ELF-1 (cell line): ENCODE measurements around the gene QPCT.
"Not testable (repeated sequence)": the region's sequence is repeated elsewhere in the genome, so short reads cannot be mapped to it uniquely, and the experiment has no call there.

Experiments used
- DNase-seq: peaks from one replicate; pipeline ENCODE4 v3.0.0-alpha.2; 2016; ENCODE audit warnings: low read depth, low spot score

The QPCT gene

GRCh38 chr2:37344453-37345361 is at the start of gene QPCT:
QPCT (plus strand) TSS chr2:37344630; CDS start chr2:37344732, 102 bp downstream.
- peak; percentile 58 for DNase-seq

- DNase-seq, result not testable (repeated sequence)
Measured at GRCh38 chr2:37294858-37295257, 49.6 kb upstream of the QPCT start.

GRCh38 chr2:37295469-37296073 is 48.9 kb upstream of the QPCT start:
- no peak for DNase-seq

GRCh38 chr2:37297632-37298031 is 46.8 kb upstream of the QPCT start:
- no peak for DNase-seq

- no peak for DNase-seq
Measured at GRCh38 chr2:37300146-37300545, 44.3 kb upstream of the QPCT start.

- no peak for DNase-seq
Measured at GRCh38 chr2:37300578-37300977, 43.9 kb upstream of the QPCT start.

GRCh38 chr2:37301408-37301807 is 43.0 kb upstream of the QPCT start:
- no peak for DNase-seq

GRCh38 chr2:37302701-37303252 is 41.7 kb upstream of the QPCT start:
- DNase-seq, result no peak

- no peak for DNase-seq
Measured at GRCh38 chr2:37306024-37306423, 38.4 kb upstream of the QPCT start.

GRCh38 chr2:37307500-37307899 is 36.9 kb upstream of the QPCT start:
- no peak for DNase-seq

GRCh38 chr2:37315364-37315763 is 29.1 kb upstream of the QPCT start:
- DNase-seq, result no peak

GRCh38 chr2:37316181-37316580 is 28.2 kb upstream of the QPCT start:
- no peak for DNase-seq

- DNase-seq, result no peak
Measured at GRCh38 chr2:37317746-37318145, 26.7 kb upstream of the QPCT start.

- DNase-seq, result no peak
Measured at GRCh38 chr2:37318401-37318800, 26.0 kb upstream of the QPCT start.

- DNase-seq, result no peak
Measured at GRCh38 chr2:37319754-37320609, 24.4 kb upstream of the QPCT start.

GRCh38 chr2:37321029-37321682 is 23.3 kb upstream of the QPCT start:
- DNase-seq, result no peak

- DNase-seq, result no peak
Measured at GRCh38 chr2:37322368-37322767, 22.1 kb upstream of the QPCT start.

GRCh38 chr2:37323176-37323780 is 21.2 kb upstream of the QPCT start:
- no peak for DNase-seq

- peak; percentile 60 for DNase-seq
Measured at GRCh38 chr2:37323781-37324535, 20.5 kb upstream of the QPCT start.

GRCh38 chr2:37324536-37324785 is 20.0 kb upstream of the QPCT start:
- DNase-seq, result peak; percentile 76
